ENCODE results near the gene SRRM2.

GRCh38 chr16:2815299-2815771 is 62.9 kb downstream of the SRRM2 start:
- no peak for TF ChIP-seq POLR2AphosphoS5 (IDR thresholded peaks at IDR 0.05; ENCODE audit: low read depth, low read length)
- TF ChIP-seq, protein P1, sequence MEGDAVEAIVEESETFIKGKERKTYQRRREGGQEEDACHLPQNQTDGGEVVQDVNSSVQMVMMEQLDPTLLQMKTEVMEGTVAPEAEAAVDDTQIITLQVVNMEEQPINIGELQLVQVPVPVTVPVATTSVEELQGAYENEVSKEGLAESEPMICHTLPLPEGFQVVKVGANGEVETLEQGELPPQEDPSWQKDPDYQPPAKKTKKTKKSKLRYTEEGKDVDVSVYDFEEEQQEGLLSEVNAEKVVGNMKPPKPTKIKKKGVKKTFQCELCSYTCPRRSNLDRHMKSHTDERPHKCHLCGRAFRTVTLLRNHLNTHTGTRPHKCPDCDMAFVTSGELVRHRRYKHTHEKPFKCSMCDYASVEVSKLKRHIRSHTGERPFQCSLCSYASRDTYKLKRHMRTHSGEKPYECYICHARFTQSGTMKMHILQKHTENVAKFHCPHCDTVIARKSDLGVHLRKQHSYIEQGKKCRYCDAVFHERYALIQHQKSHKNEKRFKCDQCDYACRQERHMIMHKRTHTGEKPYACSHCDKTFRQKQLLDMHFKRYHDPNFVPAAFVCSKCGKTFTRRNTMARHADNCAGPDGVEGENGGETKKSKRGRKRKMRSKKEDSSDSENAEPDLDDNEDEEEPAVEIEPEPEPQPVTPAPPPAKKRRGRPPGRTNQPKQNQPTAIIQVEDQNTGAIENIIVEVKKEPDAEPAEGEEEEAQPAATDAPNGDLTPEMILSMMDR (IDR thresholded peaks at IDR 0.05): no peak

All from Panc1 (cell line).